ENCODE results near the gene RABGGTA.
A peak's percentile ranks its signal among the peaks of the same experiment; 100 is the strongest.

The RABGGTA gene

GRCh38 chr14:24262821-24263733, 8.3 kb downstream of the RABGGTA start, which contains the start of gene TGM1:
TGM1 (minus strand) TSS chr14:24263177; CDS start chr14:24262352, 825 bp downstream.
- intact Hi-C loops (cut with DNase I), result no loop called here
- DNase-seq, result peak in 3 of 10 donors; percentile 50 to 82 (median 59)

GRCh38 chr14:24261969-24262327, 9.4 kb downstream of the RABGGTA start:
- intact Hi-C loops (cut with DNase I), result no loop called here
- DNase-seq, result peak in 3 of 10 donors; percentile 64 to 78 (median 69)

GRCh38 chr14:24261256-24261968, 10.0 kb downstream of the RABGGTA start:
- intact Hi-C loops (cut with DNase I), result no loop called here
- peak in 3 of 10 donors; percentile 26 to 63 (median 35) for DNase-seq

GRCh38 chr14:24260780-24261157, 10.6 kb downstream of the RABGGTA start:
- intact Hi-C loops (cut with DNase I), result no loop called here
- DNase-seq, result peak in 3 of 10 donors; percentile 9 to 66 (median 23)

- intact Hi-C loops (cut with DNase I), result no loop called here
- DNase-seq, result peak in 3 of 10 donors; percentile 29 to 74 (median 40)
Measured at GRCh38 chr14:24260026-24260779, 11.2 kb downstream of the RABGGTA start.

- intact Hi-C loops (cut with DNase I), result no loop called here
- DNase-seq, result peak in 3 of 10 donors; percentile 33 to 68 (median 48)
Measured at GRCh38 chr14:24259282-24260025, 11.9 kb downstream of the RABGGTA start.

- peak in 3 of 10 donors; percentile 28 to 64 (median 39) for DNase-seq
- intact Hi-C loops (cut with DNase I), result no loop called here
Measured at GRCh38 chr14:24258548-24259265, 12.7 kb downstream of the RABGGTA start.

GRCh38 chr14:24258119-24258518, 13.3 kb downstream of the RABGGTA start:
- peak in 3 of 10 donors; percentile 23 to 63 (median 57) for DNase-seq
- intact Hi-C loops (cut with DNase I), result no loop called here

GRCh38 chr14:24256960-24257359, 14.4 kb downstream of the RABGGTA start:
- intact Hi-C loops (cut with DNase I), result no loop called here
- DNase-seq, result peak in 2 of 10 donors; percentile 37 to 62

GRCh38 chr14:24255931-24256711, 15.3 kb downstream of the RABGGTA start:
- intact Hi-C loops (cut with DNase I), result no loop called here
- DNase-seq, result peak in 3 of 10 donors; percentile 47 to 62 (median 58)

- DNase-seq, result peak in 2 of 10 donors; percentile 23 to 34
- intact Hi-C loops (cut with DNase I), result no loop called here
Measured at GRCh38 chr14:24255438-24255837, 16.0 kb downstream of the RABGGTA start.

GRCh38 chr14:24254630-24255392, 16.6 kb downstream of the RABGGTA start:
- peak in 3 of 10 donors; percentile 23 to 71 (median 63) for DNase-seq

GRCh38 chr14:24253936-24254335, 17.5 kb downstream of the RABGGTA start:
- intact Hi-C loops (cut with DNase I), result no loop called here
- DNase-seq, result peak in 2 of 10 donors; percentile 30 to 50

More at GRCh38 chr14:24254630-24255392, 16.6 kb downstream of the RABGGTA start:
- intact Hi-C loops (cut with DNase I), result no loop called here

- peak in 3 of 10 donors; percentile 11 to 72 (median 48) for DNase-seq
- intact Hi-C loops (cut with DNase I), result no loop called here
Measured at GRCh38 chr14:24252289-24253124, 18.9 kb downstream of the RABGGTA start.

GRCh38 chr14:24251880-24252288, 19.5 kb downstream of the RABGGTA start:
- no peak for DNase-seq
- intact Hi-C loops (cut with DNase I), result no loop called here

- peak in 1 of 10 donors; percentile 24 for DNase-seq
- intact Hi-C loops (cut with DNase I), result no loop called here
Measured at GRCh38 chr14:24250354-24250753, 21.0 kb downstream of the RABGGTA start.

Measured in posterior cingulate gyrus (tissue), 11 donors.